Mesenteric fat pad (tissue), 1 donor: ENCODE measurements around the gene ADCY5. TPM values are rescaled to one million over a fixed set of nuclear protein-coding genes. Genes with fewer than 3 reads are reported as not detected.

Experiments
- DNase-seq: peaks from one replicate; pipeline ENCODE4 v3.0.0-alpha.2; 2020; ENCODE audit warnings: low spot score
- total RNA-seq: library from RNA; stranded (reverse); fragmentation: NEBNext Ultra II Directional; extraction: Animal tissue kit (Norgen Biotek cat#: 25700); gene quantifications from one replicate; pipeline ENCODE4 v1.2.1, GENCODE V29; 2021
- donor health status: DM: yes; HTN: yes; CAD: no.

ADCY5 gene
- total RNA-seq, 1 donor from 2014 or later = 107 TPM

GRCh38 chr3:123344907-123345594 lies 103.8 kb downstream of the ADCY5 start:
- DNase-seq = no peak

DNA sequence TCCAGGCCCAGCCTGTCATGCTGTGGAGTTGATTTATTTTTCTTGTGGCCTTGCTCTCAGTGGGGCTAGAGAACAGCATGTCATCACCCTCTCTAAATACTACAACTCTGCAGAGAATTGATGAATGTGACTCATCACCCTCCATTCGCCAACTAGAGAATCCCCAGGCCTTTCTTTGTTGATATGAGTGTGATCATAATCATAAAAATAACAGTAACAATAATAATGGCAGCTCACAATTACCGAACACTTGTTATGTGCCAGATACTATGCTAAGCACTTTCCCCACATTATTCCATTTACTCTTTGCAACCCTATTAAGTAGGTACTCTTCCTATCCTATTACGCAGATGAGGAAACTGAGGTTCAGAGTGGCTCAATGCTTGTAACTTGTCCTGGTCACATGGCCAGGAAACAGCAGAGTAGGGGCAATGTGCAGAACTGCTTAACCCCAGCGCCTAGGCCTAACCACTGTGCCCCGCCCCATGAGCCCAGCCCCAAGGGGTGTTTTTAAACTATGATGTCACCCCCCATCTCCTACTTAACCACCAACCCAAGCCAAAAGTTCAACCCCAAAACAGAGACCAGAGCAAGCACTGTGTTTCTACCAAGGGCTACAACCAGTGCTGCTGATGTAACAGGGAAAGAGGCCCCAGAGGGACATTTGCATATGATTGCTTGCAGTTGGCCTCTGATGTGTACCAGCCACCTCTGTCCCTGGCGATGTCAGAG lies 104.5 kb downstream of the ADCY5 start:
- DNase-seq = no peak

DNA sequence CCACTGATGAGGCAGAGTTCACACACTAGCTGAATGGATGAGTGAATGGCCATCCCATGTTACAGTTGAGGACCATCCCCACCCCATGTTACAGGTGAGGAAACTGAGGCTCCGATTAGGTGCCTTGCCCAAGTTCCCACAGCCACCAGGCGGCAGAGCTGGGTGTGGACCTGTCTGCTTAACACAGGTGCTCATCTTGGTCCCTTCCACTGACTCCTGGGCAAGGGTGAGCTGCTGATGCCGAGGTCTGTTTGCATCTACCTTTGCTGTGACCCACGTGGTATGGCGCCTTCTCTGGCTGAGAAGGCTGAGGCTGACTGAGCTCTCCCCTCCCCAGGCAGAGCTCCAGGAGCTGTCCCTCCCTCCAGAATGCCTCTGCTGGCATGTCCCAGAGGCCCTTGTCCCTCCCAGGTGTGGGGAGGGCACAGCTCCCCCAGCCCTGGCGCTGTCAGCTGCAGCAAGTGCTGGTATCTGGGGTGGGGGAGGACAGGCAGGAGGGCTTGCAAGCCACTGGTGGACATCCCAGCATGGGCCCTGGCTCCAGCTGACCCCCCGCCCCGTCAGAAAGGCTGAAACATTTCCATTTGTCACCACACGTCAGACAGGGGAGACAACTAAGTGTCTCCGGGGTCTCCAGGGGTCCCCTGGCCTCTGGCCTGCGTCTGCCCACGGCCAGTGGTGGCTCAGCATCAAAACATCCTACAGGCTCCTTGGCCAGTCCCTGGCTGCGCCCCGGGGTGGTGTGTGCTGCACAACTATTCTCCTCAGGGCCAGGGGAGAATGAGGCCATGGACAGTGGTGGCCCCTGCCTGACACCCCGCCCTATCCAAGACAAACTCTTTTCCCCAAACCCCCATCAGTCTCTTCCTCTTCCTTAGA lies 105.4 kb downstream of the ADCY5 start:
- DNase-seq = no peak

DNA sequence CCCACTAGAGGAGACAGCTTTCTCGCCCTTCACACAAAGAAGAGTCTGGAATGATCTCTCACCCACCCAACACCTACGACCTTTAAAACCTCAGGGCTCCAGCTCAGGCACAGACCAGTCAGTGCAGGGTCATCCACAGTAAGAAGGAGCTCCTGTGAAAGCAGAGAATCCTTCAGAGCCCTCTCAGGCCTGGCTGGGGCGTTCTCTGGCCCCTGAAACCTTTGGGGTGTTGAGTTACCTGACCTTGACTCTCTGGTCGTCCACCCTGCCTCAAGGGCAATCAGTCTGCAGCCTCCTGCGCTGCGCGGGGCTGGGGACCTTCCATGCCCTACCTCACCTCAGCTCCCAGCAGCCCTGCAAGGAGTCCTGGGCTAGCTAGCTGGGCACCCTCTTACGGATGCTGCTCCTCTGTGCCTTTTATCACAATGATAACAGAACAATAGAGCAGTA lies 106.2 kb downstream of the ADCY5 start:
- DNase-seq = no peak

DNA sequence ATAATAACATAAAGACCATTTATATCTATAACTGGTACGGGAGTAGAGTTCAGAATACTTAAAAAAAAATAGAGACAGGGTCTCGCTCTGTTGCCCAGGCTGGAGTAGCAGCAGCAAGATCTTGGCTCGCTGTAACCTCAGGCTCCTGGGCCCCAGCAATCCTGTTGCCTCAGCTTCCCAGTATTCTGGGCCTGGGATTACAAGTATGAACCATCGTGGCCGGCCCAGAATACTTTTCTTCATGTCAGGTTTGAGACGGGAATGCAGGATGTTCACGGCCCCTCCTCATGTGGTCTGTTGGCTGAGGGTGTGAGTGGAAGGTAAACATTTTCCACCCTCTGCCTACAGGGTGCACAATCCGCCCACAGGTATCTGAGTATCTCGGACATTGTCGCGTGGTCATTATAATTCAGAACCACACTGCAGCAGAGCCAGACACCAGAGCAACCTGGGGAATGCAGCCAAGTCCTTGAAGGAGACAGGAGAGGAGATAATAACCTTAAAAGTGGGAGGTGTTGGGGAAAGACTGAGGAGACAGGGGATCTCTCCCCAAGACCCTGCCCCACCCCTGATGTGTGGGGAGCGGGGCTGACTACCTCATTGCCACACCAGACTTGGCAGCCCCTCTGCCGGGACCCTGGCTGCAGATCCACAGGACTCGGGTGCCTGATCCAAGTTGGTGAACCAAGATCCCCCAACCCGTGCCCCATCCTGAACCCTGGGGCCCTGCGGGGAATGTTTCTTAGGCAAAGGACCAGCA lies 106.8 kb downstream of the ADCY5 start:
- no peak for DNase-seq

GRCh38 chr3:123340336-123340735 lies 108.6 kb downstream of the ADCY5 start:
- DNase-seq = no peak

DNA sequence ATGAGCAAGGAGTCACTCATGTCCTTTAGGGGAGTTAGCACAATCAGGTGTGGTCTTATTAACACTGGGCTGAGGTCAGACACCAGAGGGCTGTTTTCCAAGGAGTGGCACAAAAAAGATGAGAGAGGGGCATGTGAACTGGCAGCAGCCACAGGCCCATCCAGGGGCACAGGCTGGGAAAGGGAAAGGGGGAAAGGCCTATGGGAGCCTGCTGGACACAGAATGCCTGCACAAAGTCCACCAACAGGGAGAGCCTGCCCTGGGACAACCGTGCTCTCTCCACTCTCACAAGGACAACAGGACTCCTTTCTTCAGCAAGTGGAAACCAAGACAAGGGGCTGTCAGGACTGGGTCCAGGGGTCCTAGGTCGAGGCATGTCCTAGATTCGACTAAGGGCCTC lies 109.6 kb downstream of the ADCY5 start:
- DNase-seq = no peak

- DNase-seq = no peak
These were observed 110.2 kb downstream of the ADCY5 start for GRCh38 chr3:123338620-123339061.

GRCh38 chr3:123337948-123338619 lies 110.8 kb downstream of the ADCY5 start:
- no peak for DNase-seq

DNA sequence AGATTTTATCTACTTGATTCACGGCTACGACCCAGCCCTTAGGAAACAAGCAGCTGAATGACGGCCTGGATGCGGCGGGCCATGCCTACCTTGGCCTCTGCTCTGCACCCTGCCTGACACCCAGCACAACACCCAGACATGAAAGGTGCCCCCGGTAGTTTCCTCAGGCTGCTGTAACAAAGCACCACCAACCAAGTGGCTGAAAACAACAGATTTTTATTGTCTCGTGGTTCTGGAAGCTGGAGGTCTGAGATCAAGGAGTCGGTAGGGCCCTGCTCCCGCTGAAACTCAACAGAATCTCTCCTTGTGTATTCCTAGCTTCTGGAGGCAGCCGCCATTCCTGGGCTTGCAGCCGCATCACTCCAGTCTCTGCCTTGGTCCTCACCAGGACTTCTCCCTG lies 111.7 kb downstream of the ADCY5 start:
- DNase-seq = no peak

DNA sequence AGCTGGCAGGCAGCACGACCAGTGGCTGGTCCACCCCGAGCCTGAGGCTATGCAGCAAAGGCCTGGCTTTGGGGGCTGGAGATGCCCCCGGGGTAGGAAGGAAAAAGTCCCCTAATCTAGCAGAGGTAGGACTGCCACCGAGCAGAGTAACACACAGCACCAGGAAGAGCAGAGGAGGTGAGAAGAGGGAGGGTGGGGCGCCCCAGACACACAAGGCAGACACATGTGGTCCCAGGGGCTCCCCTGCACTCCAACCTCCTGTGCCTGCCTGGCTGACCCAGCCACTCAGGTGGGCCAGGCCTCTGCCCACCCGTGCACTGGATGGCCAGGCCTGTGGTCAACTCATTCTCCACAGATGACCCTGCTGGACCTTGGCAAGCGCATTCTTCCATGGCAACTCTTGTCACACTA lies 112.4 kb downstream of the ADCY5 start:
- DNase-seq = no peak

DNA sequence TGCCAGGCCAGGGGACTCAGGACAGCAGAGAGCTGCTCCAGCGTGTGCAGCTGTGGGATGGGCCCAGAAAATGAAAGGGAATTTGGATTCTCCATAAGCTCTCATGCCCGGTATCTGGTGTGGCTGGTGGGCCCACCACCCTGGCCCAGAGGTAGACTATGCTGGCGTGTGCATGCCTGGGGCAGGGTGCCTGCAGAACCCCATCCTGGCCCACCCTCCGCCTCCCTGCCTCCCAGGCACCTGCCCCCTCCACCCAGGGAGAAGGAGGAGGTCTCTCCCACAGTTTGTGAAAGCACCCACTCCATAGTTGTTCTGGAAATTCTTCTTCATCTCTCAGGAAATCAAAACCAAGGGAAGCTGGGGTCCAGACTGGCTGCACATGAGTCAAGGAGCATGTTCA lies 112.9 kb downstream of the ADCY5 start:
- DNase-seq = no peak

- DNase-seq = no peak
These were observed 113.8 kb downstream of the ADCY5 start for GRCh38 chr3:123335007-123335670.

DNA sequence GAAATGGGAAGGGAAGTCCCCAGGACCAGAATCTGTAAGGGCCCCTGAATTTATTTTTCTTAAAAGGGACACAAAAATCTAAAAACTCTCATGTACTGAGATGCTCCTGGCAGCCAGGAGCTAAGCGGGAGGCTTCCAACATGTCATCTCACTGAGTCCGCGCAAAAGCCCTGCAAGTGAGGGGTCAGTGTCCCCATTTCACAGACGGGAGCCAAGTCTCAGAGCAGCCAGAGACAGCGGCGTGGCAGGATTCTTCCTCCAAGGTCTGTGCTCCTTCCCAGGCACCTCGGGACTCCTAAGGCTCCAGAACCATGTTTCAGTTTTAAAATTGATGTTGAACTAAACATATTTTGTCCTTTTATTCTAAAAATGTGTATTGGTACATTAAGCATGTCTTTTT lies 114.8 kb downstream of the ADCY5 start:
- no peak for DNase-seq

DNA sequence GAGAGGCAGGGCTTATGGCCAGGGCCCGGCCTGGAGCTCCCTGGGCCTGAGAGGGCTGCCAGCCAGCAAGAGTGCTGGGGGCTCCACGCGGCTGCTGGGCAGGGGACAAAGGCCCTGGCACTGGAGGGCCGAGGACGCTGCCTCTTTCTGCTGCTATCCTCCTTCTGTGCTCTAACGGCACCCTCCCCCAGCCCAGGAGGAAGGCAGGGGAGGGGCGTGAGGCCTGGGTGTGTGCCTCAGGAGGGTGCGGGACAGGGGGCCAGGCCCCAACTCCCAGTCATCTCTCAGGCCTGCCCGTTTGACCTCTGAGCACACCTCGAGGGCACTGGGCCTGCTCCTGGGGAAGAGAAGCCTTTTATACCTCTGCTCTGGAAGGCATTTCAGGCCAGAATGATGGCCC lies 115.5 kb downstream of the ADCY5 start:
- no peak for DNase-seq

GRCh38 chr3:123332124-123332641 lies 116.7 kb downstream of the ADCY5 start:
- no peak for DNase-seq

GRCh38 chr3:123331651-123332050 lies 117.2 kb downstream of the ADCY5 start:
- no peak for DNase-seq

- no peak for DNase-seq
These were observed 117.9 kb downstream of the ADCY5 start for GRCh38 chr3:123331006-123331405.

GRCh38 chr3:123330441-123330991 lies 118.4 kb downstream of the ADCY5 start:
- DNase-seq = no peak
